Measurements from ENCODE around the gene BTBD16.
A peak's percentile ranks its signal among the peaks of the same experiment; 100 is the strongest.

The BTBD16 gene

DNA sequence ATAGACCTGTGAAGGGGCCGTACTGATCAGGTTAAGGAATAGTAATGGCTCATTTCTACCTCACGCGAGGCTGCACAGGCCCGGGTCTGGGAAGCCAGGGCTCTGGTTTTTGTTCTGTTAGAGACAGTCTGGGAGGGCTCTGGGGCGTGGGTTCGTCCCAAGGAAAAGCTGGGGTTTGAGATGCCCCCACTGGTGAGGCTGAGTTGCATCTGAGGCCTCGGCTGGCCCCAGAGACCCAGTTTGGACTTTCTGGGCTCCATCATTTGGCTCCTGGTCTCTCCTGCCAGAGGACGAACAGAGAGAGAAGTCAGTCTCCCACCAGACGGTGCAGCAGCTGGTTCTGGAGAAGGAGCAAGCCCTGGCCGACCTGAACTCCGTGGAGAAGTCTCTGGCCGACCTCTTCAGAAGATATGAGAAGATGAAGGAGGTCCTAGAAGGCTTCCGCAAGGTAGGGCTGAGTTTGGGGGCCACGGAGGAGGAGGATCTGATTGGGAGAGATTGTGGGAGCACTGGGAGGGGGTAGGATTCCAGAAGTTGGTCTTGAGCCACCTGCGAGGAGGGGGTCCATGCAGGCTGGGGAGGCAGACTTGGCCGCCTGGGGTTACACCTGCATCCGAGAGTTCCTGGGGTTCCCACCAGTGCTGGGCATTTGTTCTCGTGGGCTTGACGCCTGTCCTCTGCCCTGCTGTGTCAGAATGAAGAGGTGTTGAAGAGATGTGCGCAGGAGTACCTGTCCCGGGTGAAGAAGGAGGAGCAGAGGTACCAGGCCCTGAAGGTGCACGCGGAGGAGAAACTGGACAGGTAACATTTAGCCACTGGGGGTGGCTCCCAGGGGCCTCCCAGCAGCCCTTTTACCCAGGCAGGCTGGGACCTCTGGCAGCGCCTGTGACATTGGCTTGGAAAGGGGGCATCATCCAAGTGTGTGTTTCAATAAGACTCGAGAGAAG, 22.5 kb upstream of the BTBD16 start:
- DNase-seq, result no peak

GRCh38 chr10:122249303-122249850, 21.7 kb upstream of the BTBD16 start:
- no peak for DNase-seq

DNA sequence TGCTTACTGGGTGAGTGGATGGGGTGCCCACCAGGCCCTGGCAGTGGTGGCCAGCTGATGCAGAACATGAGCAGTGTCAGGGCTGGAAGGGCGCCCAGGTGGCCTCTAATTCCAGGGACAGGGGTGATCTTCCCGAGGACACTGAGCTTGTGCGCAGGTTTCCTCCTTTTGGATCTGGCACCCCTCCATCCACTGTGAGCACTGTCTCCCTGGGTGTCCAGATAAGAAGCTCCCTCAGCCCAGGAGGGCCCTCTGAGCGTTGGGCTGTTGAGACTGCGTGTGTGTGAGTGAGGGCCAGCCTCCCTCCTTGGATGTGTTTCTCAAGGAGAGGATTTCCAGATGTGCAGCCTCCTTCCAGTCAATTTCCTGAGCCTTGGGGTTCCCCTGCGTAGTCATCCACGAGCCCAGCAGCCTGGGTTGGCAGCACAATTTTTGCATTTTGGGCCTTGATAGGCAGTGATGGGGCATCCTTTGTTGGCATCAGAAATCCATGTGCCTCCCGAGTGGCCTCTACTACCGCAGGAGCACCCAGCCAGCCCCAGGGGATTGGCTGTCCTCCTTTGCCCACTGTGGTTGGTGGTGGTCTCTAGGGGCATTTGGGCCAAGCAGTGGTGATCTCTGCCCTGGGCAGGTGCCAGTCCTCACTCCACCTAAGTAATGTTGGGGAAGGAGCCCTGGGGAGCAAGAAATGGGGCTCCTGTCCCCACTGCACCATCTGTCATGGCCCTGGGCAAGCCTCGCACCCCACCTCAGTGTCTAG, 20.9 kb upstream of the BTBD16 start:
- no peak for DNase-seq

DNA sequence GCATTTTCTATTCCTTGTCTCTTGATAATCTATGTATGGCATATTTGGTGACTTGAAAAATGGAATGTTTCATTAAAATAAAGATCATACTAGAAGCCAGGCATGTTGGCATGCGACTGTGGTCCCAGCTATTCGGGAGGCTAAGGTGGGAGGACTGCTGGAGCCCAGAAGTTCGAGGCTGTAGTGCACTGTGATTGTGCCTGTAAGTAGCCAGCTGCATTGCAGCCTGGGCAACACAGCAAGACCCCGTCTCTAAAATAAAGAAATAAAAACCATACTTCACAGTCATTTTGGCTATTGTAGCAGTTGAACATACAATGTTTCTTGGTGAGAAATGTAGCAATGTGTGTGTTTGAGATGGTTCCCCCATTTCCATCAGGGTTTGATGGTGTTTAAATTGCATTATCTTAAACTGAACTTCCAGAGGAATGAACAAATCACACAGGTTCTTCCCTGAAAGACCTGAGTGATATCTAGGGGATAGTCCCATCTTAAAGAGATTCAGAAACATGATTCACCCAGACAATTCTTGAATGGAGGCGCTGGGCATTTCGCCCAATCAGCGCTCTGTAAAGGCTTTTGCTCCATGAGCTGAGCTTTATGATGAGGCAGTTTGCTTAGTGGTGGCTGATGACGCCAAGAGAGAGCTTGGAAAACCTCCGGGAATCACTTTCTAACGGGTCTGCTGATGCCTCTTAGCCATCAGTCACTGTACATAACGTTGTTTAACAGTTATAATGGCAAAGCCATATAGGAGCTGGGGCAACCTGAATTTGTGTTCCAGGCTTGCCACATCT, 19.4 kb upstream of the BTBD16 start:
- DNase-seq, result no peak

GRCh38 chr10:122252805-122253204, 18.3 kb upstream of the BTBD16 start:
- no peak for DNase-seq

GRCh38 chr10:122253605-122254004, 17.5 kb upstream of the BTBD16 start:
- no peak for DNase-seq

DNA sequence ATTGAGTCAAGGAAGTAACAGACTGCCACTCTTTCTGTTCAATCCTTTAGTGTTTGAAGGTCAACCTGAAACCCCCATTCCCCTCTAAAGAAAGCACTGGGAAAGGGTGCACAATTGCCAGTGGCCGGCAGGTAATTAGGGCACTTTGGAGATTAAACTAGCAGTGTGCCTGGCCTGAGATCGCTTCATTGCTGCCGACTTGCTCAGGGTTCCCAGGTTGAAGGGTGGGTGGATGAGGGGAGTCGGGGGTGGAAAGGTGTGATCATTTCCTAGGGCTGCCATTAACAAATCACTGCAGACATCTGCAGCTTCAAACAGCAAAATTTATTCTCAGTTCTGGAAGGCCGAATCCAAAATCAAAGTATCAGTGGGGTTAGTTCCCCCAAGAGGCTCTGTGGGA, 16.3 kb upstream of the BTBD16 start:
- DNase-seq, result no peak

DNA sequence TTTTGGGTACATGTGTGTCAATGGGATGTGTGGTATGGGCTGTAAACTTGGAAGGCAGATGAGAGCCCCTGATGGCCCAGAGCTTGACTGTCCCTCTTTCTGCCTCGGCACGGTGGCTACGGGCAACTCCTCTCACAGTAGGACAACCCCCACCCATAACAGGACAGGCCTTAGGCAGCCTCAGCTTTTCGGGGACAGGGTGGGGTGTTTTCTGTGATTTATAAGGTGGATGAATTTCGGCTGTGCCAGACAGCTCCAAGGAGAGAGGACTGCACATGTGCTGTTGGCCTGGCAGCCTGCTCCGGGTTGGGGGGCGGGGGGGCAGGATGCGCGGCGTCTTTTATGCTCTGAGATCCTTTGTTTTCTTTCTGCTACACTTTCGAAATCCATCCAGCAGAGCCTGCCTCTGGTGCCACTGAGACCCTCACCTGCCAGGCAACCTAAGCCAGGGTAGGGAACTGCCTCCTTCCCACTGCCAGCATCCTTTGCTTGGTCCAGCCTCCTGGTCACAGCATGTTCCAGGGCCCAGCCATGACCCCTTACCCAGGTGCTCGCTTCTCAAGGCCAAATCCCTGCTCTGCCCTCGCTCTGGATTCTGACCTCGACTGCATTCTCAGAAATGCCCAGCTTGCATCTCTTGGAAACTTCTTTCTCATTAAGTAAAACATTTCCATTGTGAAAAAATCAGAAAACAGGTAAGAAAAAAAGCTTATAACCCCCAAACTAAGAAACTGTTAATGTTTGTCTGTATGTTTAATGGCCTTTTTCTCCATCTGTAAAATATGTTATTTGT, 15.4 kb upstream of the BTBD16 start:
- no peak for DNase-seq

- no peak for DNase-seq
Observed at GRCh38 chr10:122257041-122257440, 14.1 kb upstream of the BTBD16 start.

DNA sequence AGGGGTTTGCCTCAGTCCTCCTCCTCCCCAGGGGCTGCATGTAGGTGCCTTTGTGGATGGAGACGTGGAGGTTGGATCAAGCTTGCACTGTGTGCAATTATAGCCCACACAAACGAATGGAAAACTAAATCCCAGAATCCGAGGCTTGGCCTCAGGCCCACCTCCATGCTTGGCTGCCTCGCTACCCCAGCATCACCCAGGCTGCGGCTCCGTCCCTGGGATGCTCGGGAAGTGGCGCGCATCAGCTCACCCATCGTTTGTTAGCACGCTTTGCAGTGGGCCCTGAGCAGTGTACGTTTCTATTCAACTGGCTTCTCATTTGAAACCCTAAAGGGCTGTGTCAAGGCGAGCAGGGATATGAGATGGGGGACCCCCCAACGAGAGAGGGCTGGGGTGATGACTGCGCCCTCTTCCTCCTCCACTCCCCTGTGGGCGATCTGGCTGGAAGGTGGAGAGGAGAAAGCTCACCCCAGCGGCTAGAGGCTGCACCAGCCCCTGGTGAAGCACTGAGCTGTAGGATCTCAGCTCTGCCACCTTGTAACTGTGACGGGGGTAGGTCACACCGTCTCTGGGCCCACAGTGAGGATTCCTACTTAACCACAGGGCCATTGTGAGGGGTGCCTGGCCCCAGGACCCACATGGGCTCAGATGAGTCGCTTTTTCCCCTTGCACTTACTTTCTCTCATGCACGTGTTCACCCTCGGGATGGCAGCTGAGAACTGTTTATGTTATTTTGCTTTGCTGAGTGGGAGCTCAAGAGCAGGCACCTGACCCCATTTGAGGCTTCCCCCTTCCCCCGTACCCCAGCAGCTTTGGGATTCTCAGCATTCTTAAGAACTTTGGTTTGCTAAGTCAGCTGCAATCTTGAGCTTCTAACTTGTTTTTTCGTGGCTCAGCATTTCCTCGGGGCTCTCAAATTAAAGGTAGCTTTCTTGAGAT, 12.7 kb upstream of the BTBD16 start:
- no peak for DNase-seq

DNA sequence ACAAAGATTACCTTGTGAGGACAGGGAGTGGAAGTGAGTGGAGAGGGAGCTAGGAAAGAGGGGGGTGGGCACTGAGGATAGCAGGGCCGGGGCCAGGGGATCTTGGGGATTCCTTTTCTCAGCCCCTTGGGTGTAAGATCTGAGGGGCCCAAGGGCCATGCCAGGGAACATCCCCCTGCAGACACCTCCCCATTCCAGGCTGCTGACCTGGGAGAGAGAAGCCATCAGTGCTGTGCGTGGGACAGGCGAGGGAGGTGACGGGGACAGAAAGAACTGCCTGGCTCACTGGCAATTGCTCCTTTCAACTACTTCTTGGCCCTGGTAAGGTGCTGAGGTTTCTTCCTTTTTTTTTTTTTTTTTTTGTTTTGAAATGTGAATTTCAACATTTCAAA, 12.0 kb upstream of the BTBD16 start:
- DNase-seq, result no peak

DNA sequence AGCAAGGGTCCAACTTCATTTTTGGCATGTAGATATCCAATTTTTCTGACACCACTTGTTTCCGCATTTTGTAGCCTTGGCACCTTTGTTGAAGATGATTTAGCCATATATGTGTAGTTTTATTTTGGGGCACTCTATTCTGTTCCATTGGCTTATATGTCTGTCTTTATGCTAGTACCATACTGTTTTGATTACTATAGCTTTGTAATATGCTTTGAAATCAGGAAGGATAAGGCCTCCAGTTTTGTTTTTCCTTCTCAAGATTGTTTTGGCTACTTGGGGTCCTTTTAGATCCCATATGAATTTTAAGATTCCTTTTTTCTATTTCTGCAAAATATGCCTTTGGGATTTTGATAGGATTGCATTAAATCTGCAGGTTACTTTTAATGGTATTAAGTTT, 9.5 kb upstream of the BTBD16 start:
- DNase-seq, result no peak

DNA sequence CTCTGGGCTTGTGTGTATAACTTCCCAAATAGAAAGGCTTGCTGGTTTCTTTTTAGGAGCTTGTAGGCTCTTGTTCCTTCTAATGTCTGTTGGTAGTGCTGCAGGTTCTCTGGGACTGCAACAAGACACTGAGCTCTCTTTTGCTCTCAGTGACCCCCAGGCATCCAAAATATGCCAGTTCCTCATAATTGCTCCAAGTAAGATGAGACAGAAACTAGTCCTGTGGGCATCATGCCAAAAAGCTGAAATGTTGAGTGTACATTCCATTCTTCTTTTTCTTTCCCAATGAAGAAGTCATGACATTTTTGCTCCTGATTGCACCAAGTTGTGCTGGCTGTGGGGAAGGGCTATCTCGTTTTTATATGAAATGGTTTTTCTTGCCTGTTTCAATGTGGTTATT, 7.1 kb upstream of the BTBD16 start:
- no peak for DNase-seq

DNA sequence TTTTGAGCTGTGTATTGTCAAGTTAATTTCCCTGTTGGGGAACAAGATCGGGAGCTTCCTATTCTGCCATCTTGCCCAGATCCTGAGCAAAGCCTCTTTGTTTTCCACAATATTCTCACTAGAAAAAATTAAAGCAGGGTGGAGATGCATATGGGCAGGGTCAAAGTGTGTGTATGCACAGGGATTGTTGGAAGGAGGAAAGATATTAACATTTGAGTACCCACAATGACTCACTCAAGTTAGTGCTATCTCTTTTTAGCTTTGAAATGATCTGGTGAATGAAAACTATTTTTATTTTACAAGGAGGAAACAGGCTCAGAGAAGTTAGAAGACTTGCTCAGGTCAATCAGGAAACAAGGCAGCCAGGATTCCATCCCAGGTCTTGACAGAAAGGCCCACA, 6.7 kb upstream of the BTBD16 start:
- DNase-seq, result no peak

GRCh38 chr10:122264931-122265330, 6.2 kb upstream of the BTBD16 start:
- no peak for DNase-seq

DNA sequence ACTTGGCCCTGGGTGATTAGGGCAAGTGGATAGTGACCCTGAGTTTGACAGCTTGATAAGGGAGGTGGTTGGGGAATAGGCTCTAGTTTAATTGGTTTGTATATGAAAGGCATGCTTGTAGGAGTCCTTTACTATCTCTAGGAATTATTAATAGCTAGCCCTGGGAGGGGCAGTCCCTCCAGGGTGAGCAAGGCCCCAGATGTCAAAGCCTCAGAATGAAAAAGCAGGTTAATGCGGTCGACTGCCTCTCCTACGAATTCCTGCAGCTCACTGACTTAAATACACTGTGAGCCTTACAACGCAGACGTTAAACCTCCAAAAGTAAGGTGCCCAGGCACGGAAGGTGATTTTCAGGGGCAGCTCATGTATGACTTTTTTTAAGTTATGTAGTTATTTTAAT, 5.2 kb upstream of the BTBD16 start:
- DNase-seq, result no peak

DNA sequence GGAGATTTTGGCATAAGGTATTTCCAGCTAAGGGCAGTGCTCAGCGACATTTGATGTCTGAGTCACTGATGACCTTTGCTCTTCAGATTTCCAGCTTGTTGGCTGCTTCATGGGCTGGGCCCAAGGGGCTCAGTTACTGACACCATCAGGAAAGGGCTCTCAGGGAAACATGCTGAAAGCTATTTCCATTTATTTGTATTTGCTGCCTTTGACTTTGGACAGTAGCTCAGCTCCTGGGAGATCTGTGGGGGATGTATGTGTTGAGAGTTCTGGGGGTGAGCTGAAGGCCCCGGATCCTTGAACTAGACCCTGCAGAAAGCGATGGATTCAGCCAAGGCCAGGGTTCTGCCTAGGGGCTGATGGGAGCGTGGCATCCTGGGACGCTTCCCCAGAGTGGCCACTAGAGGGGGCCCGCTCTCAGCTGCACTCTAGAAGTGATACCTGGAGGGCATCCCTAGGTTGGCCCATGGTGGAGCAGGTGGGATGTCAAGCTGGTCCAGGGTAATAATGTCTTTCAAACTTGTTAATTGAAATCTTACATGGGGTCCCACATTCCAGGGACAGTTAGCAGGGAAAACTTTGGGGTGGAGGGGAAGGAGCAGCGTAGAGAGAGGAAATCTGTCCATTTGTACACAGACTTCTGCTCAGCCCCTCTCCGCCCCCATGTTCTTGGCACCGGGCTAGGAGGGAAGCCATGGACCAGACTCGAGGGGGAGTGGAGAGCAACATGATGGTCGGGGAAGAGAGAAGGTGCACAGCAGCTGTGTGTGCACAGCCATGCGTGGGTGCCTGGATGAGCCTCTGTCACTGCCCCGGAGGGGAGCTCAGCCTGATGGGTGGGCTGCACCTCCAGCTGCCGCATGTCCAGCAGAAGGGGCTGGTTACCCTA, 3.0 kb upstream of the BTBD16 start:
- peak; percentile 67 for DNase-seq

- DNase-seq, result peak; percentile 35
Observed at GRCh38 chr10:122269059-122269687, 1.9 kb upstream of the BTBD16 start.

GRCh38 chr10:122273966-122274545, 3.0 kb downstream of the BTBD16 start:
- no peak for DNase-seq

Measured in DMS53 (cell line).